A673 (cell line): Measurements from ENCODE around the gene DRAM1.

Experiments
- CTCF ChIP-seq: fragments of 300-800, 200-600 bp; sonication (generic); conservative IDR thresholded peaks from 2 replicates; pipeline ENCODE4 v1.5.1; 2017; ENCODE audit warnings: low read depth, mild to moderate bottlenecking, antibody characterized with exemption, low read length, moderate library complexity, mixed read lengths
- EZH2 ChIP-seq: fragments of 200-600 bp; sonication (generic); IDR thresholded peaks from 2 replicates; pipeline ENCODE4 v1.6.1; 2017; ENCODE audit warnings: borderline replicate concordance, low read depth, mild to moderate bottlenecking, mixed read lengths, antibody characterized with exemption, low read length; ENCODE audit not compliant: poor library complexity, severe bottlenecking

GRCh38 chr12:101967506-101967905, 90.1 kb downstream of the DRAM1 start:
- no peak for TF ChIP-seq EZH2
- no peak for TF ChIP-seq CTCF
